ENCODE results near the gene CLK1. TPM values are rescaled to one million over a fixed set of nuclear protein-coding genes. Genes with fewer than 3 reads are reported as not detected.
"Not testable (repeated sequence)": the region's sequence is repeated elsewhere in the genome, so short reads cannot be mapped to it uniquely, and the experiment has no call there.

The CLK1 gene
- total RNA-seq, 4 donors from 2014 or later = 79.5 to 243 (median 143) TPM

- H3K27ac ChIP-seq = no peak overlapping the region
- H3K4me1 ChIP-seq = peaks cover 0 to 19% (median 0%) of the 10 kb centered on the region in 3 donors
- TF ChIP-seq, protein P1, sequence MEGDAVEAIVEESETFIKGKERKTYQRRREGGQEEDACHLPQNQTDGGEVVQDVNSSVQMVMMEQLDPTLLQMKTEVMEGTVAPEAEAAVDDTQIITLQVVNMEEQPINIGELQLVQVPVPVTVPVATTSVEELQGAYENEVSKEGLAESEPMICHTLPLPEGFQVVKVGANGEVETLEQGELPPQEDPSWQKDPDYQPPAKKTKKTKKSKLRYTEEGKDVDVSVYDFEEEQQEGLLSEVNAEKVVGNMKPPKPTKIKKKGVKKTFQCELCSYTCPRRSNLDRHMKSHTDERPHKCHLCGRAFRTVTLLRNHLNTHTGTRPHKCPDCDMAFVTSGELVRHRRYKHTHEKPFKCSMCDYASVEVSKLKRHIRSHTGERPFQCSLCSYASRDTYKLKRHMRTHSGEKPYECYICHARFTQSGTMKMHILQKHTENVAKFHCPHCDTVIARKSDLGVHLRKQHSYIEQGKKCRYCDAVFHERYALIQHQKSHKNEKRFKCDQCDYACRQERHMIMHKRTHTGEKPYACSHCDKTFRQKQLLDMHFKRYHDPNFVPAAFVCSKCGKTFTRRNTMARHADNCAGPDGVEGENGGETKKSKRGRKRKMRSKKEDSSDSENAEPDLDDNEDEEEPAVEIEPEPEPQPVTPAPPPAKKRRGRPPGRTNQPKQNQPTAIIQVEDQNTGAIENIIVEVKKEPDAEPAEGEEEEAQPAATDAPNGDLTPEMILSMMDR (IDR thresholded peaks at IDR 0.05) = no peak
- no peak for TF ChIP-seq EP300 (IDR thresholded peaks at IDR 0.05)
- TF ChIP-seq POLR2AphosphoS5 (IDR thresholded peaks at IDR 0.05) = no peak
- no peak for TF ChIP-seq POLR2A (IDR thresholded peaks at IDR 0.05)
- no peak overlapping the region for H3K4me3 ChIP-seq
- WGBS, 2 donors (ENCODE audit: low coverage in 1 of 2) = 93 to 95% methylated on average over 2 to 6 of the region's 9 CpGs
- H3K36me3 ChIP-seq = peaks cover 0 to 15% of the 10 kb centered on the region in 2 donors
- H3K9me3 ChIP-seq = no peaks in the 10 kb centered on the region
- H3K27me3 ChIP-seq = no peaks in the 10 kb centered on the region
- ATAC-seq = no peak
These were observed 35.7 kb downstream of the CLK1 start for GRCh38 chr2:200828572-200829257.

DNA sequence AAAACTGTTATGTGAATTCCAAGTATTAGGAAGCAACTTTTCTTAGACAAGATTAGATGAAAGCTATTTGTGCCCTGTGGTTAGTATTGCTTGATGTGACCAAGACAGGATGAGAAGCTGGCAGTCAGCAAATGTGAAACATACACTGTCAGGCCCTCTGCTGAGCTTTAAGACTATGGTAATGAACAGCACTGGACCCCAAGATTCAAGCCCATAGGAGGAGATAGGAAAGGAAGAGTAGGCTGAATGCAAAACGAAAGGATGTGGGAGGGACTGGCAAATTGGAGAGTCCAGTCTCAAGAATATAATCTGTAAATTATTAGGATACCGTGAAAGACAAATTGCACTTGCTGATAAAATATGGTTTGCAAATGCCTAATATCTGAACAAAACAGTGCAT, 36.4 kb downstream of the CLK1 start:
- no peak overlapping the region for H3K27ac ChIP-seq
- no peaks in the 10 kb centered on the region for H3K9me3 ChIP-seq
- no peaks in the 10 kb centered on the region for H3K27me3 ChIP-seq
- no peak overlapping the region for H3K4me3 ChIP-seq
- no peak for ATAC-seq
- H3K36me3 ChIP-seq = peaks cover 0 to 15% of the 10 kb centered on the region in 2 donors
- peaks cover 0 to 19% (median 0%) of the 10 kb centered on the region in 3 donors for H3K4me1 ChIP-seq
- WGBS, 2 donors (ENCODE audit: low coverage in 1 of 2) = 88 to 100% methylated on average over 1 to 2 of the region's 2 CpGs
- TF ChIP-seq EP300 (IDR thresholded peaks at IDR 0.05) (no peak), POLR2AphosphoS5 (IDR thresholded peaks at IDR 0.05) (no peak), POLR2A (IDR thresholded peaks at IDR 0.05) (no peak)
- TF ChIP-seq, protein P1 (IDR thresholded peaks at IDR 0.05) = no peak

DNA sequence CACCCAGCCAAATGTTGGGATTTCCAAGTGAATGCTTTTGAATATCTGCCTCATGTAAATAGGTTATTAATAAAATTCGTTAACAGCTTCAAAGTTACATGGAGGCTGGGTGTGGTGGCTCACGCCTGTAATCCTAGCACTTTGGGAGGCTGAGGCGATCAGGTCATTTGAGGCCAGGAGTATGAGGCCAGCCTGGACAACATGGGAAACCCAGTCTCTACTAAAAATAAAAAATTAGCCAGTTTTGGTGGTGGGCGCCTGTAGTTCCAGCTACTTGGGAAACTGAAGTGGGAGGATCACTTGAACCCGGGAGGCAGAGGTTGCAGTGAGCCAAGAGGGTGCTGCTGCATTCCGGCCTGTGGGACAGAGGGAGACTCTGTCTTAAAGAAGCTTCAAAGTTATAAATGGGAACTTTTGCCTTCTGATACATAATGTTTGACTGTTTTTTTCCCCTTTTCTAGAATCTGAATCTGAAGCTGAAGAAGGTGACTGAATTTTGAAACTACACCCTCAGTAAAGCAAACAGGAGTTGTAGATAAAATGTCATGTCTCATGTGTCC, 42.7 kb downstream of the CLK1 start:
- Histone ChIP-seq H3K36me3 (peaks cover 30 to 68% of the 10 kb centered on the region in 2 donors), H3K4me1 (peaks cover 0 to 35% (median 0%) of the 10 kb centered on the region in 3 donors), H3K9me3 (no peaks in the 10 kb centered on the region), H3K27me3 (no peaks in the 10 kb centered on the region), H3K4me3 (no peak overlapping the region), H3K27ac (peak overlapping the region in 1 of 4 donors; percentile 4)
- WGBS, 2 donors (ENCODE audit: low coverage in 1 of 2) = 84% methylated on average over 6 of the region's 6 CpGs; no CpG with 5 or more reads in 1 of the 2 donors
- ATAC-seq = no peak
- TF ChIP-seq POLR2A (IDR thresholded peaks at IDR 0.05) (no peak), EP300 (IDR thresholded peaks at IDR 0.05) (no peak), POLR2AphosphoS5 (IDR thresholded peaks at IDR 0.05) (no peak)
- TF ChIP-seq, protein P1 (IDR thresholded peaks at IDR 0.05) = no peak

DNA sequence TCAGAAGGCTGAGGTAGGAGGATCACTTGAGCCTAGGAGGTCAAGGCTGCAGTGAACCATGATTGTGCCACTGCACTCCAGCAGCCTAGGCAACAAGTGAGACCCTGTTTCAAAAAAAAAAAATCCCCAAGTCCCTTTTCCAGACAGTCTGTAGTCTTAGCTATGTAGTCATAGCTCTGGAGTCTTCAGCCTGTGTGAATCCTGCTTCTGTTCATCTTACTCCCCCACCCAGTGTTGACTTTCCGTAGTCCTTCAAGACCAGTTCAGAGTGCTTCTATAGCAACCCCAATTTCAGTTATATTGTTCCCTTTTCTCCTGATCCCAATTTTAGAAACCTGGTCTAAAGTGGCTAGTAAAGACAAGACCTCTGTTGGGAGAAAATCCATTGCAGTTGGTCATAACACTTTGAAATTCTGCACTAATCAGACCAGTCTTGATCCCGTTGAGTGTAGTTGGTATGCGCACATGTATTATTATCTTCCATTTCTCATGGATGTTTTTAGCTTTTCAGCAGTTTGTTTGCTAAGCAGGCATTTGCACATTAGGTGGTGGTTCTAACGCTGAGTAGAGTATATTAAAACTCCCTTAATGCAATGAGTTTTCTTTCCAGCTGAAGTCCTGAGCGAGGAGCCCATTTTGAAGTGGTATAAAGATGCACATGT, 43.8 kb downstream of the CLK1 start:
- H3K27me3 ChIP-seq = no peaks in the 10 kb centered on the region
- no peak overlapping the region for H3K27ac ChIP-seq
- H3K36me3 ChIP-seq = peaks cover 30 to 78% of the 10 kb centered on the region in 2 donors
- H3K4me3 ChIP-seq = no peak overlapping the region
- H3K4me1 ChIP-seq = peaks cover 0 to 39% (median 0%) of the 10 kb centered on the region in 3 donors
- no peak for ATAC-seq
- H3K9me3 ChIP-seq = no peaks in the 10 kb centered on the region
- TF ChIP-seq, protein P1 (IDR thresholded peaks at IDR 0.05) = no peak
- TF ChIP-seq EP300 (IDR thresholded peaks at IDR 0.05) = no peak
- TF ChIP-seq POLR2AphosphoS5 (IDR thresholded peaks at IDR 0.05) = no peak
- no peak for TF ChIP-seq POLR2A (IDR thresholded peaks at IDR 0.05)
- WGBS, 2 donors (ENCODE audit: low coverage in 1 of 2) = 94 to 100% methylated on average over 5 of the region's 5 CpGs

DNA sequence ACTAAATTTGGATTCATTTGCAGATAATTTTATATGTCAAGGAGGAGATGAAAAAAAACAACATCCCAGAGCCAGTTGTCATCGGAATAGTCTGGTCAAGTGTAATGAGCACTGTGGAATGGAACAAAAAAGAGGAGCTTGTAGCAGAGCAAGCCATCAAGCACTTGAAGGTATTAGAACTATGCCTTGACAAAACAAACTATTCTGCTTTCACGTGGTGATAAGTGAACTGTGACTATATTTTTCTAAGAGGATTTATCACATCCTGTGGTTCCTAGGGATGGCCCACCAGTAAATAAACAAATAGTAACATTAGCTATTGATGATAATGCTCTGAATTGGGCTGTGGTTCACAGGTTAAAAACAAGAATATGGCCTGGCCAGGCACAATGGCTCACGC, 45.7 kb downstream of the CLK1 start:
- Histone ChIP-seq H3K4me1 (peaks cover 7 to 51% (median 9%) of the 10 kb centered on the region in 3 donors), H3K27ac (peak overlapping the region in 1 of 4 donors; percentile 25), H3K36me3 (peaks cover 30 to 82% of the 10 kb centered on the region in 2 donors)
- WGBS, 2 donors (ENCODE audit: low coverage in 1 of 2) = 65 to 71% methylated on average over 3 of the region's 3 CpGs
- ATAC-seq, H3K9me3 ChIP-seq, H3K4me3 ChIP-seq, H3K27me3 ChIP-seq: not testable (repeated sequence)

Measured in gastroesophageal sphincter (tissue), 4 donors.